Measurements from ENCODE around the gene ARL6IP4. TPM values are rescaled to one million over a fixed set of nuclear protein-coding genes. Genes with fewer than 3 reads are reported as not detected.

Gene ARL6IP4
- total RNA-seq, 1 experiment from 2014 or later = 189 TPM

- H3K36me3 ChIP-seq (ENCODE audit: insufficient read depth, low read length, poor library complexity, severe bottlenecking) = peaks cover 9% of the 10 kb centered on the region
- intact Hi-C loops (cut with micrococcal nuclease; ENCODE audit: unreplicated experiment) = no loop called here
- TF ChIP-seq EZH2 (IDR thresholded peaks at IDR 0.05; ENCODE audit: borderline replicate concordance, low read depth, low read length, poor library complexity, severe bottlenecking) (no peak), CTCF (conservative IDR thresholded peaks at IDR 0.05; ENCODE audit: low read depth, low read length) (no peak)
- H3K4me1 ChIP-seq (ENCODE audit: insufficient read depth, low read length, poor library complexity, severe bottlenecking) = no peaks in the 10 kb centered on the region
- H3K27ac ChIP-seq (ENCODE audit: low read depth, low read length, poor library complexity, severe bottlenecking) = no peak overlapping the region
- POLR2A ChIA-PET (ENCODE audit: low non-redundant PET) = no interaction called here
- H3K4me3 ChIP-seq (ENCODE audit: low read depth, low read length, poor library complexity, severe bottlenecking) = no peak overlapping the region
- no peaks in the 10 kb centered on the region for H3K27me3 ChIP-seq (replicated peaks; ENCODE audit: insufficient read depth, low read depth, low read length, poor library complexity)
- no TSS peak for BruUV-seq (replicated peaks)
- no peak for DNase-seq (ENCODE audit: low spot score)
- H3K9me3 ChIP-seq (ENCODE audit: low read depth, low read length, poor library complexity, severe bottlenecking) = no peaks in the 10 kb centered on the region
- CTCF ChIA-PET = no interaction called here
Observed at GRCh38 chr12:122958198-122958888, 22.1 kb upstream of the ARL6IP4 start.

GRCh38 chr12:122959566-122960192, 20.8 kb upstream of the ARL6IP4 start:
- H3K27me3 ChIP-seq (replicated peaks; ENCODE audit: insufficient read depth, low read depth, low read length, poor library complexity) = no peaks in the 10 kb centered on the region
- no TSS peak for BruUV-seq (replicated peaks)
- TF ChIP-seq EZH2 (IDR thresholded peaks at IDR 0.05; ENCODE audit: borderline replicate concordance, low read depth, low read length, poor library complexity, severe bottlenecking) = no peak
- TF ChIP-seq CTCF (conservative IDR thresholded peaks at IDR 0.05; ENCODE audit: low read depth, low read length) = no peak
- ChIA-PET POLR2A (ENCODE audit: low non-redundant PET) (no interaction called here), CTCF (no interaction called here)
- no peak overlapping the region for H3K4me3 ChIP-seq (ENCODE audit: low read depth, low read length, poor library complexity, severe bottlenecking)
- intact Hi-C loops (cut with micrococcal nuclease; ENCODE audit: unreplicated experiment) = no loop called here
- no peak overlapping the region for H3K27ac ChIP-seq (ENCODE audit: low read depth, low read length, poor library complexity, severe bottlenecking)
- peaks cover 3% of the 10 kb centered on the region for H3K4me1 ChIP-seq (ENCODE audit: insufficient read depth, low read length, poor library complexity, severe bottlenecking)
- no peak for DNase-seq (ENCODE audit: low spot score)
- H3K36me3 ChIP-seq (ENCODE audit: insufficient read depth, low read length, poor library complexity, severe bottlenecking) = peaks cover 9% of the 10 kb centered on the region
- H3K9me3 ChIP-seq (ENCODE audit: low read depth, low read length, poor library complexity, severe bottlenecking) = no peaks in the 10 kb centered on the region

GRCh38 chr12:122960193-122960569, 20.3 kb upstream of the ARL6IP4 start:
- Histone ChIP-seq H3K9me3 (ENCODE audit: low read depth, low read length, poor library complexity, severe bottlenecking) (no peaks in the 10 kb centered on the region), H3K4me1 (ENCODE audit: insufficient read depth, low read length, poor library complexity, severe bottlenecking) (peaks cover 6% of the 10 kb centered on the region), H3K27me3 (replicated peaks; ENCODE audit: insufficient read depth, low read depth, low read length, poor library complexity) (no peaks in the 10 kb centered on the region), H3K4me3 (ENCODE audit: low read depth, low read length, poor library complexity, severe bottlenecking) (no peak overlapping the region), H3K27ac (ENCODE audit: low read depth, low read length, poor library complexity, severe bottlenecking) (no peak overlapping the region), H3K36me3 (ENCODE audit: insufficient read depth, low read length, poor library complexity, severe bottlenecking) (peaks cover 9% of the 10 kb centered on the region)
- POLR2A ChIA-PET (ENCODE audit: low non-redundant PET) = no interaction called here
- no TSS peak for BruUV-seq (replicated peaks)
- TF ChIP-seq EZH2 (IDR thresholded peaks at IDR 0.05; ENCODE audit: borderline replicate concordance, low read depth, low read length, poor library complexity, severe bottlenecking) (no peak), CTCF (conservative IDR thresholded peaks at IDR 0.05; ENCODE audit: low read depth, low read length) (no peak)
- CTCF ChIA-PET = no interaction called here
- intact Hi-C loops (cut with micrococcal nuclease; ENCODE audit: unreplicated experiment) = no loop called here
- no peak for DNase-seq (ENCODE audit: low spot score)

All from A673 (cell line).